HepG2 (cell line): Measurements from ENCODE around the gene HOXD4. TPM values are rescaled to one million over a fixed set of nuclear protein-coding genes. Genes with fewer than 3 reads are reported as not detected.

Source experiments
- ATAC-seq: fragments of 200-7000 bp; cut with Tn5 transposase; 3 replicates; pipeline ENCODE4 v1.9.1; 2020; ENCODE audit warnings: mild to moderate bottlenecking, moderate library complexity
- BruUV-seq: library from RNA; stranded (reverse); fragments of 400-500 nt; replicated peaks from 2 replicates; lab custom pipeline; 2021; lab: Mats Ljungman, UMichigan
- CTCF ChIA-PET: fragments of 300-600 bp; formaldehyde crosslinking; extraction: SDS; loops from one replicate; lab custom pipeline; 2021; ENCODE audit warnings: low total read pairs, inconsistent platforms, low intra/inter-chr PET ratio; lab: Yijun Ruan, JAX
- POLR2A ChIA-PET: fragments of 350-600 bp; sonication (Branson Sonifier 250); formaldehyde crosslinking; loops from one replicate; lab custom pipeline; 2020; ENCODE audit warnings: antibody characterized with exemption, inconsistent platforms; lab: Yijun Ruan, JAX
- DNase-seq: peaks from one replicate; pipeline ENCODE4 v3.0.0-alpha.2; 2015; ENCODE audit warnings: low spot score
- FAIRE-seq: peaks from 3 replicates; lab custom pipeline; 2011; peaks lifted over from hg19 to GRCh38; lab: Jason Lieb, UNC
- H2AFZ ChIP-seq: one replicate; pipeline ENCODE4 v1.6.1; 2011; ENCODE audit warnings: low read length, inconsistent platforms
- H3K27ac ChIP-seq: fragments of 300-600 bp; 3 replicates; pipeline ENCODE4 v1.8.0; 2011; ENCODE audit warnings: mixed run types, mild to moderate bottlenecking, mixed read lengths, low read length, inconsistent platforms; ENCODE audit not compliant: insufficient read depth; ENCODE audit errors: extremely low read length
- H3K27me3 ChIP-seq, 2 experiments: fragments of 200-600 bp in 1 of 2; 2 replicates in 1 of 2; 3 replicates in 1 of 2; pipeline versions ENCODE4 v1.6.0 to v1.8.0; 2011; ENCODE audit warnings: low read length in 2 of 2, mild to moderate bottlenecking in 2 of 2, moderate library complexity in 2 of 2, inconsistent platforms in 1 of 2; ENCODE audit not compliant: insufficient read depth in 2 of 2, control insufficient read depth in 1 of 2
- H3K36me3 ChIP-seq, 2 experiments: fragments of 200-600 bp in 1 of 2; replicated peaks in 1 of 2; 2 replicates in 1 of 2; 3 replicates in 1 of 2; pipeline versions ENCODE4 v1.5.1 to v1.8.0; 2011; ENCODE audit warnings: low read length in 2 of 2, inconsistent platforms in 1 of 2; ENCODE audit not compliant: insufficient read depth in 2 of 2, control insufficient read depth in 1 of 2
- H3K4me1 ChIP-seq: 2 replicates; pipeline ENCODE4 v1.5.1; 2012; ENCODE audit warnings: low read length, inconsistent platforms; ENCODE audit not compliant: insufficient read depth
- H3K4me2 ChIP-seq: 2 replicates; pipeline ENCODE4 v1.6.0; 2011; ENCODE audit warnings: low read depth, low read length, inconsistent platforms
- H3K4me3 ChIP-seq, 3 experiments: fragments of 200-600 bp in 1 of 3; sonication (generic), shearing (Covaris generic) in 1 of 3; replicated peaks in 1 of 3; 2 replicates each; pipeline ENCODE4 v1.5.1; 2011 to 2016; ENCODE audit warnings: low read length in 3 of 3, inconsistent platforms in 2 of 3, low read depth in 2 of 3, mild to moderate bottlenecking in 2 of 3, control low read depth in 1 of 3, mixed read lengths in 1 of 3; ENCODE audit not compliant: insufficient read depth in 1 of 3
- H3K79me2 ChIP-seq: one replicate; pipeline ENCODE4 v1.6.1; 2011; ENCODE audit warnings: low read length, inconsistent platforms; ENCODE audit not compliant: insufficient read depth
- H3K9ac ChIP-seq: 2 replicates; pipeline ENCODE4 v1.6.0; 2011; ENCODE audit warnings: mild to moderate bottlenecking, low read depth, low read length, inconsistent platforms; ENCODE audit not compliant: insufficient read depth
- H3K9me3 ChIP-seq: 2 replicates; pipeline ENCODE4 v1.5.1; 2012; ENCODE audit warnings: mild to moderate bottlenecking, low read length
- H4K20me1 ChIP-seq: 2 replicates; pipeline ENCODE4 v1.6.0; 2011; ENCODE audit warnings: inconsistent platforms, mild to moderate bottlenecking, low read length, moderate library complexity; ENCODE audit not compliant: insufficient read depth
- ADNP ChIP-seq: sonication (generic); formaldehyde crosslinking; IDR thresholded peaks from 2 replicates; pipeline ENCODE4 v1.4.0; 2020; ENCODE audit warnings: missing genetic modification reagents
- FOXJ3 ChIP-seq: sonication (generic); formaldehyde crosslinking; IDR thresholded peaks from 2 replicates; pipeline ENCODE4 v1.4.0; 2020; ENCODE audit warnings: missing genetic modification reagents, mild to moderate bottlenecking, borderline replicate concordance
- GPN1 ChIP-seq: sonication (generic); formaldehyde crosslinking; IDR thresholded peaks from 2 replicates; pipeline ENCODE4 v1.5.1; 2020; ENCODE audit warnings: missing genetic modification reagents, borderline replicate concordance
- MTA3 ChIP-seq: sonication (generic); formaldehyde crosslinking; IDR thresholded peaks from 2 replicates; pipeline ENCODE4 v1.4.0; 2020; ENCODE audit warnings: missing genetic modification reagents
- NR1H2 ChIP-seq: sonication (generic); formaldehyde crosslinking; IDR thresholded peaks from 2 replicates; pipeline ENCODE4 v1.8.1; 2022; ENCODE audit warnings: low read depth, missing genetic modification reagents, borderline replicate concordance
- ZKSCAN5 ChIP-seq: sonication (generic); formaldehyde crosslinking; IDR thresholded peaks from 2 replicates; pipeline ENCODE4 v1.5.1; 2020; ENCODE audit warnings: mild to moderate bottlenecking, missing genetic modification reagents
- ZNF616 ChIP-seq: sonication (generic); formaldehyde crosslinking; IDR thresholded peaks from 2 replicates; pipeline ENCODE4 v1.5.0; 2020; ENCODE audit warnings: low read depth, mild to moderate bottlenecking, missing genetic modification reagents
- ZNF761 ChIP-seq: sonication (generic); formaldehyde crosslinking; conservative IDR thresholded peaks from 2 replicates; pipeline ENCODE4 v1.4.0; 2020; ENCODE audit warnings: mild to moderate bottlenecking, missing genetic modification reagents
- ZSCAN9 ChIP-seq: IDR thresholded peaks from 2 replicates; pipeline ENCODE4 v1.6.1; 2016; ENCODE audit warnings: borderline replicate concordance
- WGBS: methylation state at CpG from one replicate; pipeline ENCODE4 v1.1.6; 2017; ENCODE audit warnings: low lambda C conversion rate; 5-methylcytosine and 5-hydroxymethylcytosine counted together
- in situ Hi-C: cut with HindIII; loops from 2 replicates; pipeline ENCODE4 v1.10.0; 2017; ENCODE audit warnings: low pct_unique_long_range_greater_than_20kb; ENCODE audit not compliant: extremely low pct_ligation_motif_present
- intact Hi-C: fragments of 100-400 bp; cut with micrococcal nuclease; formaldehyde crosslinking; loops from one replicate; pipeline ENCODE4 v1.10.0; 2022; ENCODE audit not compliant: unreplicated experiment
- polyA plus RNA-seq, 8 experiments: library from polyadenylated mRNA; depleted of rRNA in 3 of 8; stranded (reverse) in 7 of 8; unstranded in 1 of 8; fragments of >200 nt; fragmentation: Illumina TruSeq in 4 of 8; extraction: Trizol in 4 of 8; gene quantifications; 2 replicates each; pipeline versions ENCODE4 v1.2.1 to v1.2.3, GENCODE V29; 2011 to 2016; ENCODE audit warnings: low read depth in 4 of 8, missing spikeins in 1 of 8, mixed read lengths in 1 of 8; ENCODE audit not compliant: insufficient read depth in 1 of 8
- total RNA-seq, 5 experiments: library from RNA; depleted of rRNA; stranded (reverse); fragments of >200 nt; fragmentation: Illumina TruSeq; extraction: Trizol; gene quantifications; 2 replicates each; pipeline ENCODE4 v1.2.3, GENCODE V29; 2016; ENCODE audit warnings: low read depth in 1 of 5
- TF ChIP-seq, protein P1 (sequence below): IDR thresholded peaks from 2 replicates; pipeline ENCODE4 v1.4.0; 2020; ENCODE audit warnings: mild to moderate bottlenecking, missing genetic modification reagents
- TF ChIP-seq, protein P2 (sequence below): sonication (generic); formaldehyde crosslinking; IDR thresholded peaks from 2 replicates; pipeline ENCODE4 v1.9.0; 2021; ENCODE audit warnings: missing genetic modification reagents, mild to moderate bottlenecking, borderline replicate concordance

HOXD4 gene
- total and polyA plus RNA-seq, 2 of the 13 experiments (the other 11 are each of a cell fraction or from before 2014, with no cell fraction given), result not detected

DNA sequence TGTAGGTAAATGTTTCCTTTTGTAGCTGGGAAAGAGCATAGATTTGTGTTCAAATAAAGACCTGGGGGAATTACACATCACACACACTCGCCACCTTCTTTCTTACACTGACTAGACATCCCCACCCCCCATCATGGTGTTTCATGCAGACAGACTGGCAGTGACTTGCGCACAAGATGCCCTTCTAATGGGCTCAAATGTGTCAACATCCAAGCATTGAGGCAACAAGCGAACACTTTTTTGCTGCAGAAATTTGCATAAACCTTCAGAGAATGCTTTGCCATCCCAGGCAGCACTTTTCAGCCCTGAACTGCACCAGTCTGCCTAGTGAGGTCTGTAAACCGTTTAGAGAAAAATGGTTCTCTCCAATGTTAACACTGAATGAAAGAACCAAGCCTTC lies 17.3 kb upstream of the HOXD4 start:
- DNase-seq (no peak), FAIRE-seq (no peak), ATAC-seq (no peak)
- 17% methylated on average over 4 of the region's 4 CpGs for whole genome bisulfite sequencing
- Histone ChIP-seq H3K9me3 (no peaks in the 10 kb centered on the region), H3K27me3 (peaks cover 7 to 87% of the 10 kb centered on the region in 2 experiments; a peak in 4 of 5 replicates), H3K4me2 (no peak overlapping the region), H3K27ac (no peak overlapping the region), H3K36me3 (no peaks in the 10 kb centered on the region), H3K79me2 (no peaks in the 10 kb centered on the region), H3K9ac (no peak overlapping the region), H4K20me1 (no peaks in the 10 kb centered on the region), H3K4me3 (no peak overlapping the region), H3K4me1 (0 out of 2 replicates have a peak, but pooled peaks cover under 1% of the 10 kb centered on the region), H2AFZ (no peak overlapping the region)
- TF ChIP-seq ZKSCAN5 (no peak), ZNF616 (no peak), NR1H2 (no peak), MTA3 (no peak), ZNF761 (CRISPR knock-in tag) (no peak), FOXJ3 (CRISPR knock-in tag) (no peak), ADNP (no peak), ZSCAN9 (CRISPR knock-in tag) (no peak), GPN1 (CRISPR knock-in tag) (no peak)
- TF ChIP-seq, protein P1, sequence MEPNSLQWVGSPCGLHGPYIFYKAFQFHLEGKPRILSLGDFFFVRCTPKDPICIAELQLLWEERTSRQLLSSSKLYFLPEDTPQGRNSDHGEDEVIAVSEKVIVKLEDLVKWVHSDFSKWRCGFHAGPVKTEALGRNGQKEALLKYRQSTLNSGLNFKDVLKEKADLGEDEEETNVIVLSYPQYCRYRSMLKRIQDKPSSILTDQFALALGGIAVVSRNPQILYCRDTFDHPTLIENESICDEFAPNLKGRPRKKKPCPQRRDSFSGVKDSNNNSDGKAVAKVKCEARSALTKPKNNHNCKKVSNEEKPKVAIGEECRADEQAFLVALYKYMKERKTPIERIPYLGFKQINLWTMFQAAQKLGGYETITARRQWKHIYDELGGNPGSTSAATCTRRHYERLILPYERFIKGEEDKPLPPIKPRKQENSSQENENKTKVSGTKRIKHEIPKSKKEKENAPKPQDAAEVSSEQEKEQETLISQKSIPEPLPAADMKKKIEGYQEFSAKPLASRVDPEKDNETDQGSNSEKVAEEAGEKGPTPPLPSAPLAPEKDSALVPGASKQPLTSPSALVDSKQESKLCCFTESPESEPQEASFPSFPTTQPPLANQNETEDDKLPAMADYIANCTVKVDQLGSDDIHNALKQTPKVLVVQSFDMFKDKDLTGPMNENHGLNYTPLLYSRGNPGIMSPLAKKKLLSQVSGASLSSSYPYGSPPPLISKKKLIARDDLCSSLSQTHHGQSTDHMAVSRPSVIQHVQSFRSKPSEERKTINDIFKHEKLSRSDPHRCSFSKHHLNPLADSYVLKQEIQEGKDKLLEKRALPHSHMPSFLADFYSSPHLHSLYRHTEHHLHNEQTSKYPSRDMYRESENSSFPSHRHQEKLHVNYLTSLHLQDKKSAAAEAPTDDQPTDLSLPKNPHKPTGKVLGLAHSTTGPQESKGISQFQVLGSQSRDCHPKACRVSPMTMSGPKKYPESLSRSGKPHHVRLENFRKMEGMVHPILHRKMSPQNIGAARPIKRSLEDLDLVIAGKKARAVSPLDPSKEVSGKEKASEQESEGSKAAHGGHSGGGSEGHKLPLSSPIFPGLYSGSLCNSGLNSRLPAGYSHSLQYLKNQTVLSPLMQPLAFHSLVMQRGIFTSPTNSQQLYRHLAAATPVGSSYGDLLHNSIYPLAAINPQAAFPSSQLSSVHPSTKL (CRISPR knock-in tag), result no peak
- TF ChIP-seq, protein P2, sequence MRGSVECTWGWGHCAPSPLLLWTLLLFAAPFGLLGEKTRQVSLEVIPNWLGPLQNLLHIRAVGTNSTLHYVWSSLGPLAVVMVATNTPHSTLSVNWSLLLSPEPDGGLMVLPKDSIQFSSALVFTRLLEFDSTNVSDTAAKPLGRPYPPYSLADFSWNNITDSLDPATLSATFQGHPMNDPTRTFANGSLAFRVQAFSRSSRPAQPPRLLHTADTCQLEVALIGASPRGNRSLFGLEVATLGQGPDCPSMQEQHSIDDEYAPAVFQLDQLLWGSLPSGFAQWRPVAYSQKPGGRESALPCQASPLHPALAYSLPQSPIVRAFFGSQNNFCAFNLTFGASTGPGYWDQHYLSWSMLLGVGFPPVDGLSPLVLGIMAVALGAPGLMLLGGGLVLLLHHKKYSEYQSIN (CRISPR knock-in tag), result no peak
- intact Hi-C loops (no loop called here), in situ Hi-C loops (no loop called here)
- ChIA-PET CTCF (no interaction called here), POLR2A (no interaction called here)
- no TSS peak for BruUV-seq
